ENCODE results near the gene THADA.

THADA gene

DNA sequence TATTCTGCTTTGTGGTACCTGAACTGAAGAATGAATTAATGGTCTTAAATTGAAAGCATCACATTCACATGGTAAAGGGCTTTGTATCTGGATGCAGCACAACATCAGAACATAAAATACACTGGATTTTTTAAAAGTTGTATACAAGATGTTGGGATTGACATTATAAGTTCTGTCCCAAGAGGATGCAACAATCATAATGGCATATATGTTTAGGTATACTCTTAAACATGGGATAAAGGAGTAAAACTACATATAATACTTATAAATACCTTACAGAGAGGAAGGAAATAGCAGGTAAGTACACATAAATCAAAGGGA lies 171.9 kb downstream of the THADA start:
- H3K4me3 ChIP-seq (ENCODE audit: low read length) = no peak overlapping the region
- peaks cover 24% of the 10 kb centered on the region for H3K4me1 ChIP-seq (ENCODE audit: control insufficient read depth, low read length)
- H3K79me2 ChIP-seq (ENCODE audit: control insufficient read depth, low read length) = no peaks in the 10 kb centered on the region
- H3K4me2 ChIP-seq (ENCODE audit: low read length) = no peak overlapping the region
- H3K9me2 ChIP-seq (replicated peaks; ENCODE audit: control insufficient read depth, low read length) = no peaks in the 10 kb centered on the region
- H3K36me3 ChIP-seq (ENCODE audit: control insufficient read depth, low read length) = peaks cover 18% of the 10 kb centered on the region
- no peaks in the 10 kb centered on the region for H3K27me3 ChIP-seq (ENCODE audit: control insufficient read depth, low read length)
- no peak overlapping the region for H3K27ac ChIP-seq (ENCODE audit: low read depth, low read length)
- no peaks in the 10 kb centered on the region for H4K20me1 ChIP-seq (ENCODE audit: control insufficient read depth, insufficient read depth, low read depth, low read length)
- no peaks in the 10 kb centered on the region for H3K9me3 ChIP-seq (ENCODE audit: control insufficient read depth, insufficient read depth, low read length)
- TF ChIP-seq, protein P1, sequence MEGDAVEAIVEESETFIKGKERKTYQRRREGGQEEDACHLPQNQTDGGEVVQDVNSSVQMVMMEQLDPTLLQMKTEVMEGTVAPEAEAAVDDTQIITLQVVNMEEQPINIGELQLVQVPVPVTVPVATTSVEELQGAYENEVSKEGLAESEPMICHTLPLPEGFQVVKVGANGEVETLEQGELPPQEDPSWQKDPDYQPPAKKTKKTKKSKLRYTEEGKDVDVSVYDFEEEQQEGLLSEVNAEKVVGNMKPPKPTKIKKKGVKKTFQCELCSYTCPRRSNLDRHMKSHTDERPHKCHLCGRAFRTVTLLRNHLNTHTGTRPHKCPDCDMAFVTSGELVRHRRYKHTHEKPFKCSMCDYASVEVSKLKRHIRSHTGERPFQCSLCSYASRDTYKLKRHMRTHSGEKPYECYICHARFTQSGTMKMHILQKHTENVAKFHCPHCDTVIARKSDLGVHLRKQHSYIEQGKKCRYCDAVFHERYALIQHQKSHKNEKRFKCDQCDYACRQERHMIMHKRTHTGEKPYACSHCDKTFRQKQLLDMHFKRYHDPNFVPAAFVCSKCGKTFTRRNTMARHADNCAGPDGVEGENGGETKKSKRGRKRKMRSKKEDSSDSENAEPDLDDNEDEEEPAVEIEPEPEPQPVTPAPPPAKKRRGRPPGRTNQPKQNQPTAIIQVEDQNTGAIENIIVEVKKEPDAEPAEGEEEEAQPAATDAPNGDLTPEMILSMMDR (IDR thresholded peaks at IDR 0.05; ENCODE audit: low read depth, low read length, poor library complexity, severe bottlenecking) = no peak
- TF ChIP-seq EZH2phosphoT487 (IDR thresholded peaks at IDR 0.05; ENCODE audit: borderline replicate concordance, low read length) = no peak
- H3F3A ChIP-seq (ENCODE audit: control insufficient read depth, insufficient read depth) = peaks cover 2% of the 10 kb centered on the region; the same call in 1 of the 2 replicates

- TF ChIP-seq, protein P1 (IDR thresholded peaks at IDR 0.05; ENCODE audit: low read depth, low read length, poor library complexity, severe bottlenecking) = no peak
- TF ChIP-seq EZH2phosphoT487 (IDR thresholded peaks at IDR 0.05; ENCODE audit: borderline replicate concordance, low read length) = no peak
- peaks cover 11% of the 10 kb centered on the region for H3K36me3 ChIP-seq (ENCODE audit: control insufficient read depth, low read length)
- H3K9me3 ChIP-seq (ENCODE audit: control insufficient read depth, insufficient read depth, low read length) = no peaks in the 10 kb centered on the region
- no peaks in the 10 kb centered on the region for H3K9me2 ChIP-seq (replicated peaks; ENCODE audit: control insufficient read depth, low read length)
- no peaks in the 10 kb centered on the region for H4K20me1 ChIP-seq (ENCODE audit: control insufficient read depth, insufficient read depth, low read depth, low read length)
- H3K79me2 ChIP-seq (ENCODE audit: control insufficient read depth, low read length) = no peaks in the 10 kb centered on the region
- H3K4me3 ChIP-seq (ENCODE audit: low read length) = no peak overlapping the region
- H3K4me1 ChIP-seq (ENCODE audit: control insufficient read depth, low read length) = peaks cover 13% of the 10 kb centered on the region
- H3K27ac ChIP-seq (ENCODE audit: low read depth, low read length) = no peak overlapping the region
- no peaks in the 10 kb centered on the region for H3F3A ChIP-seq (ENCODE audit: control insufficient read depth, insufficient read depth)
- no peak overlapping the region for H3K4me2 ChIP-seq (ENCODE audit: low read length)
- no peaks in the 10 kb centered on the region for H3K27me3 ChIP-seq (ENCODE audit: control insufficient read depth, low read length)
These were observed 174.6 kb downstream of the THADA start for GRCh38 chr2:43421194-43421593.

GRCh38 chr2:43420389-43420801 lies 175.4 kb downstream of the THADA start:
- no peak overlapping the region for H3K27ac ChIP-seq (ENCODE audit: low read depth, low read length)
- no peaks in the 10 kb centered on the region for H4K20me1 ChIP-seq (ENCODE audit: control insufficient read depth, insufficient read depth, low read depth, low read length)
- no peak overlapping the region for H3K4me2 ChIP-seq (ENCODE audit: low read length)
- TF ChIP-seq, protein P1 (IDR thresholded peaks at IDR 0.05; ENCODE audit: low read depth, low read length, poor library complexity, severe bottlenecking) = no peak
- TF ChIP-seq EZH2phosphoT487 (IDR thresholded peaks at IDR 0.05; ENCODE audit: borderline replicate concordance, low read length) = no peak
- no peaks in the 10 kb centered on the region for H3K27me3 ChIP-seq (ENCODE audit: control insufficient read depth, low read length)
- peaks cover 5% of the 10 kb centered on the region for H3K4me1 ChIP-seq (ENCODE audit: control insufficient read depth, low read length)
- no peaks in the 10 kb centered on the region for H3K9me3 ChIP-seq (ENCODE audit: control insufficient read depth, insufficient read depth, low read length)
- no peaks in the 10 kb centered on the region for H3F3A ChIP-seq (ENCODE audit: control insufficient read depth, insufficient read depth)
- H3K36me3 ChIP-seq (ENCODE audit: control insufficient read depth, low read length) = peaks cover 6% of the 10 kb centered on the region
- no peaks in the 10 kb centered on the region for H3K79me2 ChIP-seq (ENCODE audit: control insufficient read depth, low read length)
- H3K4me3 ChIP-seq (ENCODE audit: low read length) = no peak overlapping the region
- no peaks in the 10 kb centered on the region for H3K9me2 ChIP-seq (replicated peaks; ENCODE audit: control insufficient read depth, low read length)

DNA sequence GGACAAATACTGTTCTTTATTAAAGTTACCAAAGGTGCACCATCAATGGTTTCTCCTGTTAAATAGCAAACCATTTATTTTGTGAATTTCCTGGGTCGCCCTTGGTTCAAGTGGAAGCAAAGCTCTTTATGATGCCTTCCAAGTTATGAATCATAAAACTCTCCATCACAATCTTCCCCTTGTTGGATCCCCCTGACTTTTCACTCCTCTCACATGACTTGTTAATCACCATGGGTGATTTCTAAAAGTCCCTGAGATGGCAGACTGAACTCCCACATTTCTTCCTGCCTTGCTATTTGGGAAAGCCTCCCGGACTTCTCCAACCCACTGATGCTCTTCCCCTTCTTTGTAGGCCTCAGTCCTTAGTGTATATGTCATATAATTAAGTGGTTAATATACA lies 176.0 kb downstream of the THADA start:
- no peaks in the 10 kb centered on the region for H3K9me3 ChIP-seq (ENCODE audit: control insufficient read depth, insufficient read depth, low read length)
- no peaks in the 10 kb centered on the region for H3F3A ChIP-seq (ENCODE audit: control insufficient read depth, insufficient read depth)
- no peaks in the 10 kb centered on the region for H3K9me2 ChIP-seq (replicated peaks; ENCODE audit: control insufficient read depth, low read length)
- H3K79me2 ChIP-seq (ENCODE audit: control insufficient read depth, low read length) = no peaks in the 10 kb centered on the region
- H3K36me3 ChIP-seq (ENCODE audit: control insufficient read depth, low read length) = peaks cover under 1% of the 10 kb centered on the region
- H3K4me3 ChIP-seq (ENCODE audit: low read length) = no peak overlapping the region
- TF ChIP-seq EZH2phosphoT487 (IDR thresholded peaks at IDR 0.05; ENCODE audit: borderline replicate concordance, low read length) = no peak
- TF ChIP-seq, protein P1 (IDR thresholded peaks at IDR 0.05; ENCODE audit: low read depth, low read length, poor library complexity, severe bottlenecking) = no peak
- H4K20me1 ChIP-seq (ENCODE audit: control insufficient read depth, insufficient read depth, low read depth, low read length) = no peaks in the 10 kb centered on the region
- H3K27me3 ChIP-seq (ENCODE audit: control insufficient read depth, low read length) = no peaks in the 10 kb centered on the region
- no peak overlapping the region for H3K4me2 ChIP-seq (ENCODE audit: low read length)
- H3K27ac ChIP-seq (ENCODE audit: low read depth, low read length) = no peak overlapping the region
- H3K4me1 ChIP-seq (ENCODE audit: control insufficient read depth, low read length) = no peaks in the 10 kb centered on the region; the same call in 1 of the 2 replicates

Data from DOHH2 (cell line).